ENCODE data around the gene SETBP1. TPM values are rescaled to one million over a fixed set of nuclear protein-coding genes. Genes with fewer than 3 reads are reported as not detected.

Gene SETBP1
- total and polyA plus RNA-seq, 2 of the 13 experiments (the other 11 are each of a cell fraction or from before 2014, with no cell fraction given), result 0.18 to 0.65 TPM

GRCh38 chr18:44945888-44946401, 265.3 kb downstream of the SETBP1 start:
- ChIA-PET CTCF (ENCODE audit: low intra/inter-chr PET ratio, low total read pairs) (no interaction called here), POLR2A (no interaction called here)
- in situ Hi-C loops (cut with HindIII; ENCODE audit: extremely low pct_ligation_motif_present, low pct_unique_long_range_greater_than_20kb), result no loop called here
- no peak for TF ChIP-seq TBP (CRISPR knock-in tag; IDR thresholded peaks at IDR 0.05)
- no peak for TF ChIP-seq JUND (CRISPR knock-in tag; IDR thresholded peaks at IDR 0.05)
- no peak for TF ChIP-seq SAFB2 (CRISPR knock-in tag; IDR thresholded peaks at IDR 0.05; ENCODE audit: borderline replicate concordance, low read depth)
- TF ChIP-seq ZNF124 (CRISPR knock-in tag; IDR thresholded peaks at IDR 0.05), result no peak
- TF ChIP-seq, protein P1, sequence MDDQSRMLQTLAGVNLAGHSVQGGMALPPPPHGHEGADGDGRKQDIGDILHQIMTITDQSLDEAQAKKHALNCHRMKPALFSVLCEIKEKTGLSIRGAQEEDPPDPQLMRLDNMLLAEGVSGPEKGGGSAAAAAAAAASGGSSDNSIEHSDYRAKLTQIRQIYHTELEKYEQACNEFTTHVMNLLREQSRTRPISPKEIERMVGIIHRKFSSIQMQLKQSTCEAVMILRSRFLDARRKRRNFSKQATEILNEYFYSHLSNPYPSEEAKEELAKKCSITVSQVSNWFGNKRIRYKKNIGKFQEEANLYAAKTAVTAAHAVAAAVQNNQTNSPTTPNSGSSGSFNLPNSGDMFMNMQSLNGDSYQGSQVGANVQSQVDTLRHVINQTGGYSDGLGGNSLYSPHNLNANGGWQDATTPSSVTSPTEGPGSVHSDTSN (CRISPR knock-in tag; IDR thresholded peaks at IDR 0.05; ENCODE audit: borderline replicate concordance), result no peak
- TF ChIP-seq RBM22 (optimal IDR thresholded peaks at IDR 0.05; ENCODE audit: low read length), result no peak
- no peak for TF ChIP-seq ATF1 (CRISPR knock-in tag; IDR thresholded peaks at IDR 0.05)
- no peak for TF ChIP-seq ZNF549 (CRISPR knock-in tag; IDR thresholded peaks at IDR 0.05)
- no peak for TF ChIP-seq KAT8 (CRISPR knock-in tag; IDR thresholded peaks at IDR 0.05)
- no peak for TF ChIP-seq GLI4 (CRISPR knock-in tag; IDR thresholded peaks at IDR 0.05; ENCODE audit: borderline replicate concordance)
- TF ChIP-seq EEA1 (CRISPR knock-in tag; IDR thresholded peaks at IDR 0.05; ENCODE audit: borderline replicate concordance), result no peak
- TF ChIP-seq GTF3A (CRISPR knock-in tag; conservative IDR thresholded peaks at IDR 0.05), result no peak
- no peak for TF ChIP-seq PCBP2 (optimal IDR thresholded peaks at IDR 0.05; ENCODE audit: low read depth, low read length, poor library complexity, severe bottlenecking)
- TF ChIP-seq ZNF329 (CRISPR knock-in tag; IDR thresholded peaks at IDR 0.05; ENCODE audit: low read depth), result no peak
- TF ChIP-seq KLF6 (CRISPR knock-in tag; IDR thresholded peaks at IDR 0.05), result no peak
- TF ChIP-seq ZNF441 (CRISPR knock-in tag; IDR thresholded peaks at IDR 0.05; ENCODE audit: borderline replicate concordance), result no peak
- TF ChIP-seq, protein P2, sequence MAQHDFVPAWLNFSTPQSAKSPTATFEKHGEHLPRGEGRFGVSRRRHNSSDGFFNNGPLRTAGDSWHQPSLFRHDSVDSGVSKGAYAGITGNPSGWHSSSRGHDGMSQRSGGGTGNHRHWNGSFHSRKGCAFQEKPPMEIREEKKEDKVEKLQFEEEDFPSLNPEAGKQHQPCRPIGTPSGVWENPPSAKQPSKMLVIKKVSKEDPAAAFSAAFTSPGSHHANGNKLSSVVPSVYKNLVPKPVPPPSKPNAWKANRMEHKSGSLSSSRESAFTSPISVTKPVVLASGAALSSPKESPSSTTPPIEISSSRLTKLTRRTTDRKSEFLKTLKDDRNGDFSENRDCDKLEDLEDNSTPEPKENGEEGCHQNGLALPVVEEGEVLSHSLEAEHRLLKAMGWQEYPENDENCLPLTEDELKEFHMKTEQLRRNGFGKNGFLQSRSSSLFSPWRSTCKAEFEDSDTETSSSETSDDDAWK (CRISPR knock-in tag; IDR thresholded peaks at IDR 0.05), result no peak
- Histone ChIP-seq H3K27me3 (ENCODE audit: control insufficient read depth in 1 of 2, insufficient read depth in 2 of 2, low read length in 2 of 2) (no peaks in the 10 kb centered on the region), H2AFZ (ENCODE audit: low read length) (no peak overlapping the region), H3K4me1 (ENCODE audit: insufficient read depth, low read length) (no peaks in the 10 kb centered on the region), H3K27ac (ENCODE audit: extremely low read length, insufficient read depth, low read length) (no peak overlapping the region), H3K9ac (ENCODE audit: insufficient read depth, low read depth, low read length) (no peak overlapping the region), H3K4me2 (ENCODE audit: low read depth, low read length) (no peak overlapping the region), H3K36me3 (replicated peaks in 1 of 2; ENCODE audit: control insufficient read depth in 1 of 2, insufficient read depth in 2 of 2, low read length in 2 of 2) (no peaks in the 10 kb centered on the region), H3K4me3 (replicated peaks in 1 of 3; ENCODE audit: insufficient read depth in 1 of 3, low read depth in 2 of 3, low read length in 3 of 3) (no peak overlapping the region), H3K79me2 (ENCODE audit: insufficient read depth, low read length) (no peaks in the 10 kb centered on the region), H3K9me3 (ENCODE audit: low read length) (no peaks in the 10 kb centered on the region), H4K20me1 (ENCODE audit: insufficient read depth, low read length) (no peaks in the 10 kb centered on the region)
- DNase-seq (ENCODE audit: low spot score) (no peak), ATAC-seq (no peak), FAIRE-seq (no peak)
- 77% methylated on average over 1 of the region's 4 CpGs for WGBS (ENCODE audit: low lambda C conversion rate)
- intact Hi-C loops (cut with micrococcal nuclease; ENCODE audit: unreplicated experiment), result no loop called here
- no TSS peak for BruUV-seq (replicated peaks)
